Ovary (tissue), 9 donors: ENCODE results near the gene CACNA2D3. TPM values are rescaled to one million over a fixed set of nuclear protein-coding genes. Genes with fewer than 3 reads are reported as not detected.

ENCODE experiments used
- DNase-seq, 5 donors: peaks; one replicate each; pipeline ENCODE4 v3.0.0-alpha.2; 2019 to 2020
- H3K27ac ChIP-seq, 2 donors: fragments of 200-600 bp; one replicate each; pipeline versions ENCODE4 v1.5.1 to v1.8.0; 2019 to 2022
- H3K27me3 ChIP-seq: fragments of 200-600 bp; one replicate; pipeline ENCODE4 v1.8.0; 2022
- H3K36me3 ChIP-seq: fragments of 200-600 bp; sonication (generic); one replicate; pipeline ENCODE4 v1.5.1; 2019
- H3K4me1 ChIP-seq: one replicate; pipeline ENCODE4 v1.8.1; 2013; ENCODE audit warnings: mild to moderate bottlenecking, moderate library complexity; ENCODE audit not compliant: insufficient read depth
- H3K4me3 ChIP-seq: fragments of 200-600 bp; sonication (generic); one replicate; pipeline ENCODE4 v1.5.1; 2017
- H3K9me3 ChIP-seq, 2 donors: fragments of 200-600 bp in 1 of 2; sonication (generic) in 1 of 2; one replicate each; pipeline versions ENCODE4 v1.5.1 to v1.8.1; 2013 to 2019; ENCODE audit warnings: mild to moderate bottlenecking in 1 of 2, moderate library complexity in 1 of 2
- EP300 ChIP-seq: sonication (generic); formaldehyde crosslinking; IDR thresholded peaks from one replicate; pipeline ENCODE4 v1.6.1; 2017; ENCODE audit warnings: antibody characterized with exemption
- POLR2A ChIP-seq: fragments of 450-650 bp; IDR thresholded peaks from one replicate; pipeline ENCODE4 v1.6.1; 2017; ENCODE audit warnings: antibody characterized with exemption, mild to moderate bottlenecking, moderate library complexity
- WGBS, 3 donors: extraction: QIAGEN DNeasy Blood & Tissue Kit in 1 of 3; methylation state at CpG; one replicate each; pipeline versions ENCODE4 v1.1.5 to v1.1.7; 2013 to 2017; 5-methylcytosine and 5-hydroxymethylcytosine counted together
- intact Hi-C, 4 donors: fragments of 100-400 bp; cut with DNase I; formaldehyde crosslinking; loops; one replicate each; pipeline versions ENCODE4 v1.11.0 to v1.15.1; 2022 to 2023
- polyA plus RNA-seq, 2 donors: library from polyadenylated mRNA; stranded (reverse); fragments of 200-250 nt in 1 of 2; fragments of 350-450 nt in 1 of 2; fragmentation: Illumina TruSeq in 1 of 2; extraction: RNeasy Lipid Tissue Mini Kit (QIAGEN cat#74804) in 1 of 2; gene quantifications; one replicate each; pipeline ENCODE4 v1.2.3, GENCODE V29; 2013 to 2014
- total RNA-seq, 7 donors: library from RNA; depleted of rRNA in 2 of 7; stranded (reverse); fragments of >200 nt in 2 of 7; fragmentation: NEBNext Ultra II Directional in 3 of 7; extraction: Animal tissue kit (Norgen Biotek cat#: 25700) in 3 of 7; gene quantifications; one replicate each; pipeline versions ENCODE4 v1.1.0 to v1.2.4, GENCODE V29; 2016 to 2023
- TF ChIP-seq, protein P1 (sequence below), 3 donors: fragments of 450-650 bp in 2 of 3; fragments of 200-600 bp in 1 of 3; IDR thresholded peaks; one replicate each; pipeline versions ENCODE4 v1.5.1 to v1.8.0; 2016 to 2022; ENCODE audit warnings: antibody characterized with exemption in 3 of 3, mild to moderate bottlenecking in 1 of 3
- donor health status: DM: no; HTN: no; CAD: no; lungs with moderate emphysema.
- donor health status: DM: no; HTN: no; CAD: no.
- donor health status: Bipolar disorder and iron deficiency.
- donor health status: DM: yes; HTN: yes; CAD: no.
- donor health status: DM: no; HTN: no; CAD: no.
- donor health status: DM: yes; HTN: yes; CAD: no.

CACNA2D3 gene
- total and polyA plus RNA-seq, 9 donors = 2.0 to 10.1 (median 4.7) TPM

DNA sequence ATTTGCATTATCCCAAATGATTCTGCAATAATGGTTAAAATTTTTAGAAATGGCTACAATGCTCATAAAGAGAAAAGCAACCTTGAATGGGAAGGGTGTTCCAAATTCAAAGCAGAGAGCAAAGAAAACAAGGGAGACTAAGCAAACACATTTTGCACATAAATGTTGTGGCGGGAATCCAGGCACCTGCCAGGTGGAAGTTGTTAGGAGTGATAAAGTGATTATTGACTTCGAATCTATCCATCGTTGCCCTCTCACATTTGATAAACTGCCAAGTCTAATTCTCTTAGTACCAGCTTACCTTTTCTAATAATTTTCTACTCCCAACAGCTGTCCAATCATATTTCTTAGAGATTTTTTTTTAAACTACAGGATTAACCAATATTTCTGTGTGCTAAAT, 244.5 kb downstream of the CACNA2D3 start:
- intact Hi-C loops = no loop called here
- H3K4me1 ChIP-seq = no peaks in the 10 kb centered on the region
- no peak overlapping the region for H3K27ac ChIP-seq
- no peak for TF ChIP-seq POLR2A
- TF ChIP-seq, protein P1, sequence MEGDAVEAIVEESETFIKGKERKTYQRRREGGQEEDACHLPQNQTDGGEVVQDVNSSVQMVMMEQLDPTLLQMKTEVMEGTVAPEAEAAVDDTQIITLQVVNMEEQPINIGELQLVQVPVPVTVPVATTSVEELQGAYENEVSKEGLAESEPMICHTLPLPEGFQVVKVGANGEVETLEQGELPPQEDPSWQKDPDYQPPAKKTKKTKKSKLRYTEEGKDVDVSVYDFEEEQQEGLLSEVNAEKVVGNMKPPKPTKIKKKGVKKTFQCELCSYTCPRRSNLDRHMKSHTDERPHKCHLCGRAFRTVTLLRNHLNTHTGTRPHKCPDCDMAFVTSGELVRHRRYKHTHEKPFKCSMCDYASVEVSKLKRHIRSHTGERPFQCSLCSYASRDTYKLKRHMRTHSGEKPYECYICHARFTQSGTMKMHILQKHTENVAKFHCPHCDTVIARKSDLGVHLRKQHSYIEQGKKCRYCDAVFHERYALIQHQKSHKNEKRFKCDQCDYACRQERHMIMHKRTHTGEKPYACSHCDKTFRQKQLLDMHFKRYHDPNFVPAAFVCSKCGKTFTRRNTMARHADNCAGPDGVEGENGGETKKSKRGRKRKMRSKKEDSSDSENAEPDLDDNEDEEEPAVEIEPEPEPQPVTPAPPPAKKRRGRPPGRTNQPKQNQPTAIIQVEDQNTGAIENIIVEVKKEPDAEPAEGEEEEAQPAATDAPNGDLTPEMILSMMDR (IDR thresholded peaks at IDR 0.05) = no peak
- no peak for TF ChIP-seq EP300
- no peak overlapping the region for H3K4me3 ChIP-seq
- H3K9me3 ChIP-seq = no peaks in the 10 kb centered on the region
- DNase-seq = no peak
- H3K36me3 ChIP-seq = no peaks in the 10 kb centered on the region
- H3K27me3 ChIP-seq = no peaks in the 10 kb centered on the region
- WGBS, 3 donors = 51 to 72% (median 69%) methylated on average over 3 of the region's 3 CpGs

DNA sequence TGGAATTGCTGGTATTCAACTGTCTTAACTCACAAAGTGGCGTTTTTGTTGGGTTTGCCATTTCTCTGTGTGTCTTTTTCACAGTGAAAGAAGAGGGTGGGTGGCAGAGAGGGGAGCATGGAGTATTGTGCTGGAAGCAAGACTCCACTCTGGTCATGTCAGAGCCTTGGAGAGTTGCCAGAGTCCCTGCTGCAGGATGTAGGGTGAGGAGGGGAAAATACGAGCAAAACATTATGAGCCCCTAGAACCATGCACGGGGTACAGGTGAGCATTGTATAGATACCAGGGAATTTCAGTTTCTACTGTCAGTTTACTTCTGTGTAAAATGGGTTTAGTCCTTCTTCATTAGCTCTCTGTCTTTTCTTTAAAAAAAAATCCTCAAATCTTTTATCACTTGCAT, 249.9 kb downstream of the CACNA2D3 start:
- Histone ChIP-seq H3K27me3 (no peaks in the 10 kb centered on the region), H3K4me3 (no peak overlapping the region), H3K9me3 (no peaks in the 10 kb centered on the region), H3K4me1 (peaks cover 11% of the 10 kb centered on the region), H3K27ac (no peak overlapping the region), H3K36me3 (no peaks in the 10 kb centered on the region)
- TF ChIP-seq, protein P1 (IDR thresholded peaks at IDR 0.05) = no peak
- TF ChIP-seq POLR2A (no peak), EP300 (no peak)
- DNase-seq = no peak
- intact Hi-C loops = no loop called here
- WGBS, 3 donors = 82 to 94% (median 90%) methylated on average over 3 of the region's 3 CpGs

DNA sequence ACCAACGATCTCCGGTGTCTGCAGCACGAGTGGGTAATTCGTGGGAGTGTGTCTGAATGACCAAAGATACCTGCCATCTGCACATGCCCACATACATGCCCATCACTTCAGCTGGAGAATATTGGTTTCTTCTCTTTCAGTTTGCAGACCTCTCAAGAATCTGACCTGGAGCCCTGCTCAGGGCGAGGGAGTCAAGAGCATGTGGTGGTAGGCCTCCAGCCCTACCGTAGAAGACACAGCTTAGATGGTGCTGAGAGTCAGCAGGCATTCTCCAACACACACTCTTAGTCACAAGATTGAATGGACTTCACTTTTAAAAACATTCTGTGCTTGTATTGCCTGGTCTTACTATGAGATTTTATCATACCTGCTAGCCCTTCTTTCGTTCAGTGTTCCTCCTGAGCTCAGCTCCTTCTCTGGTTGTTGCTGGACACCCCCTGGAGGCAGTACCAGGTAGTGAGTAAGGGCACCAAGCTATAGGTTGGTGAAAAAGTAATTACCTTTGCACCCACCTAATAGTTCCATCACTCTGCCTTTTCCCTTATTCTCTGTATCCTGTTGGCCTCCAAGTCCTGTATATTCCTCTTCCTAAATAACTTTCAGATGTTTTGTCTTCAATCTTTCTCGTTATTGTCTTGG, 252.0 kb downstream of the CACNA2D3 start:
- Histone ChIP-seq H3K36me3 (no peaks in the 10 kb centered on the region), H3K4me3 (no peak overlapping the region), H3K4me1 (peaks cover 11% of the 10 kb centered on the region), H3K27ac (no peak overlapping the region), H3K9me3 (no peaks in the 10 kb centered on the region), H3K27me3 (no peaks in the 10 kb centered on the region)
- DNase-seq = no peak
- TF ChIP-seq EP300 (no peak), POLR2A (no peak)
- TF ChIP-seq, protein P1 (IDR thresholded peaks at IDR 0.05) = no peak
- WGBS, 3 donors = 89 to 90% (median 90%) methylated on average over 8 of the region's 8 CpGs
- intact Hi-C loops = no loop called here

DNA sequence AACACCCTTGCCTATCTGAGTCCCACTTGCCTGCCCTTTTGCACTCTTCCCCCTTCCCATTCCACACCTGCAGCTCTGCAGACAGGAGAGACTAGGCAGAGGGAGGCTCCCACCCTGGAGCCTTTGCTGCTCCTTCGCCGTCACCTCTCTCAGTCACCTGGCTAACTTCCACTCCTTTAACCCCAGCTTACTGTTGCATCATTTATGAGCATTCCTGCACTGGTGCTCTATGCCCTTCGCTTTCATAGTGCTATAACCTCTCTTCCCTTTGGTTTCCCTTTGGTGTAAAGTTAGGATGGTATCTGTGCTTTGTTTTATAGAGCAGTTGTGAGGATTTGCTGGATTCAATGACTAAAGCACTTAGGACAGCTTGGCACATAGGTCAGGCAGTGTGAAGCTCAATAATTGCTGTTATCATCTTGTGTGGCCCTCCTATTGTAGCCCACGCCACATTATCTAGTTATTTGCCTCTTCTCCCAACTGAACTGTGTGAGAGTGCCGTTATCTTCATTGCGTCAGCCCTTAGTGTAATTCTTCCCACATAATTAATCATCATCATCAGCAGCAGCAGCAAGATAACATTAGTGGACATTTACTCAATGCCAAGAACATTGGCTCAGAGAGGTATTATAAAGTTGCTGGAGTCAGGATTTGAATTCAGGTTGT, 253.9 kb downstream of the CACNA2D3 start:
- H3K4me1 ChIP-seq = peaks cover 11% of the 10 kb centered on the region
- intact Hi-C loops = no loop called here
- no peaks in the 10 kb centered on the region for H3K27me3 ChIP-seq
- H3K36me3 ChIP-seq = no peaks in the 10 kb centered on the region
- H3K27ac ChIP-seq = no peak overlapping the region
- no peak overlapping the region for H3K4me3 ChIP-seq
- WGBS, 3 donors = 44 to 53% (median 45%) methylated on average over 6 of the region's 6 CpGs
- H3K9me3 ChIP-seq = no peaks in the 10 kb centered on the region
- no peak for DNase-seq
- TF ChIP-seq, protein P1 (IDR thresholded peaks at IDR 0.05) = no peak
- TF ChIP-seq POLR2A = no peak
- no peak for TF ChIP-seq EP300
